GM12878 (cell line): Measurements from ENCODE around the gene MB21D2. TPM values are rescaled to one million over a fixed set of nuclear protein-coding genes. Genes with fewer than 3 reads are reported as not detected.

Experiments used
- ATAC-seq: fragments of 200-7000 bp; cut with Tn5 transposase; 3 replicates; pipeline ENCODE4 v1.9.1; 2020; ENCODE audit warnings: mild to moderate bottlenecking, moderate library complexity
- BruUV-seq: library from RNA; stranded (reverse); fragments of 400-500 nt; replicated peaks from 2 replicates; lab custom pipeline; 2021; lab: Mats Ljungman, UMichigan
- CTCF ChIA-PET: fragments of 300-600 bp; sonication (Branson Sonifier 250); formaldehyde crosslinking; extraction: SDS; loops from one replicate; lab custom pipeline; 2021; ENCODE audit warnings: inconsistent platforms; lab: Yijun Ruan, JAX
- POLR2A ChIA-PET: fragments of 350-600 bp; formaldehyde crosslinking; extraction: SDS; loops from one replicate; lab custom pipeline; 2021; ENCODE audit warnings: inconsistent platforms; lab: Charles Lee
- RAD21 ChIA-PET: fragments of 300-600 bp; sonication (Branson Sonifier 250); formaldehyde crosslinking; loops from one replicate; lab custom pipeline; 2023; ENCODE audit warnings: antibody characterized with exemption; ENCODE audit not compliant: unreplicated experiment; lab: Charles Lee
- SMC1A ChIA-PET: fragments of 300-600 bp; sonication (Branson Sonifier 250); formaldehyde crosslinking; loops from one replicate; lab custom pipeline; 2023; ENCODE audit not compliant: unreplicated experiment, uncharacterized antibody; lab: Charles Lee
- DNase-seq: peaks from one replicate; pipeline ENCODE4 v3.0.0-alpha.2; 2011; ENCODE audit warnings: low read depth, low spot score
- FAIRE-seq: peaks from 3 replicates; lab custom pipeline; 2011; peaks lifted over from hg19 to GRCh38; lab: Jason Lieb, UNC
- H2AFZ ChIP-seq: 2 replicates; pipeline ENCODE4 v1.6.0; 2011; ENCODE audit warnings: low read depth, low read length, control low read depth; ENCODE audit not compliant: control insufficient read depth
- H3K27ac ChIP-seq: 2 replicates; pipeline ENCODE4 v1.5.1; 2011; ENCODE audit warnings: control low read depth; ENCODE audit not compliant: control insufficient read depth, insufficient read depth
- H3K27me3 ChIP-seq, 2 experiments: replicated peaks in 1 of 2; 2 replicates each; pipeline versions ENCODE4 v1.6.0 to v1.6.1; 2011; ENCODE audit warnings: low read length in 1 of 2; ENCODE audit not compliant: control insufficient read depth in 2 of 2, insufficient read depth in 2 of 2
- H3K36me3 ChIP-seq, 2 experiments: 2 replicates each; pipeline ENCODE4 v1.5.1; 2011; ENCODE audit warnings: low read length in 1 of 2; ENCODE audit not compliant: control insufficient read depth in 2 of 2, insufficient read depth in 2 of 2
- H3K4me1 ChIP-seq: 2 replicates; pipeline ENCODE4 v1.6.1; 2011; ENCODE audit warnings: mild to moderate bottlenecking, low read length, moderate library complexity, mixed read lengths; ENCODE audit not compliant: control insufficient read depth, insufficient read depth
- H3K4me2 ChIP-seq: 2 replicates; pipeline ENCODE4 v1.6.0; 2011; ENCODE audit warnings: control low read depth; ENCODE audit not compliant: control insufficient read depth, insufficient read depth
- H3K4me3 ChIP-seq: fragments of 200-600 bp; sonication (generic); 2 replicates; pipeline ENCODE4 v1.5.1; 2016
- H3K79me2 ChIP-seq: 2 replicates; pipeline ENCODE4 v1.6.0; 2011; ENCODE audit warnings: low read length; ENCODE audit not compliant: control insufficient read depth, insufficient read depth
- H3K9ac ChIP-seq: 2 replicates; pipeline ENCODE4 v1.8.0; 2011; ENCODE audit warnings: low read length, control low read depth, mixed read lengths; ENCODE audit not compliant: control insufficient read depth, insufficient read depth
- H3K9me3 ChIP-seq: replicated peaks from 3 replicates; pipeline ENCODE4 v1.5.1; 2011; ENCODE audit warnings: mild to moderate bottlenecking, low read length; ENCODE audit not compliant: control insufficient read depth, insufficient read depth
- H4K20me1 ChIP-seq: 2 replicates; pipeline ENCODE4 v1.6.0; 2011; ENCODE audit not compliant: control insufficient read depth, insufficient read depth
- ATF2 ChIP-seq: IDR thresholded peaks from 2 replicates; pipeline ENCODE4 v1.6.1; 2012; ENCODE audit warnings: low read length, inconsistent platforms
- KDM1A ChIP-seq: fragments of 200-600 bp; sonication (generic); IDR thresholded peaks from 2 replicates; pipeline ENCODE4 v1.6.1; 2016; ENCODE audit warnings: borderline replicate concordance
- NFXL1 ChIP-seq: fragments of 450-650 bp; IDR thresholded peaks from 2 replicates; pipeline ENCODE4 v1.6.1; 2017; ENCODE audit warnings: antibody characterized with exemption, mild to moderate bottlenecking, borderline replicate concordance
- NKRF ChIP-seq: fragments of 450-650 bp; conservative IDR thresholded peaks from 2 replicates; pipeline ENCODE4 v1.6.1; 2017; ENCODE audit warnings: mild to moderate bottlenecking, moderate library complexity
- PAX8 ChIP-seq: fragments of 450-650 bp; IDR thresholded peaks from 2 replicates; pipeline ENCODE4 v1.6.1; 2017; ENCODE audit warnings: mild to moderate bottlenecking, moderate library complexity
- RB1 ChIP-seq: fragments of 450-650 bp; formaldehyde crosslinking; IDR thresholded peaks from 2 replicates; pipeline ENCODE4 v1.6.1; 2017; ENCODE audit warnings: mild to moderate bottlenecking, borderline replicate concordance
- SIN3A ChIP-seq: IDR thresholded peaks from 2 replicates; pipeline ENCODE4 v1.6.1; 2012; ENCODE audit warnings: low read depth, low read length, improper control_type of control experiment
- SRF ChIP-seq, 2 experiments: IDR thresholded peaks; 2 replicates each; pipeline ENCODE4 v1.6.1; 2011; ENCODE audit warnings: low read depth in 2 of 2, low read length in 2 of 2, mild to moderate bottlenecking in 1 of 2, moderate library complexity in 1 of 2
- TARDBP ChIP-seq: IDR thresholded peaks from 2 replicates; pipeline ENCODE4 v1.6.1; 2016; ENCODE audit warnings: borderline replicate concordance
- TBL1XR1 ChIP-seq: IDR thresholded peaks from 2 replicates; pipeline ENCODE4 v1.6.1; 2012; ENCODE audit warnings: low read depth, low read length, improper control_type of control experiment
- ZNF687 ChIP-seq: fragments of 450-650 bp; IDR thresholded peaks from 2 replicates; pipeline ENCODE4 v1.6.1; 2017; ENCODE audit warnings: mild to moderate bottlenecking, moderate library complexity
- ZSCAN29 ChIP-seq: fragments of 450-650 bp; IDR thresholded peaks from 2 replicates; pipeline ENCODE4 v1.6.1; 2017; ENCODE audit warnings: mild to moderate bottlenecking, moderate library complexity
- WGBS: methylation state at CpG from one replicate; pipeline ENCODE4 v1.1.6; 2016; ENCODE audit warnings: low lambda C conversion rate; ENCODE audit not compliant: insufficient replicate concordance, insufficient coverage; ENCODE audit errors: missing lambda C conversion rate; 5-methylcytosine and 5-hydroxymethylcytosine counted together
- in situ Hi-C: fragments of 300-500 bp; cut with MboI; formaldehyde crosslinking; loops from 9 replicates; pipeline ENCODE4 v1.14.3; 2018; ENCODE audit warnings: mixed read lengths
- intact Hi-C: fragments of 100-400 bp; cut with micrococcal nuclease; formaldehyde crosslinking; loops from one replicate; pipeline ENCODE4 v1.14.2; 2022; ENCODE audit not compliant: unreplicated experiment
- polyA plus RNA-seq, 11 experiments: library from polyadenylated mRNA; depleted of rRNA in 4 of 11; unstranded in 6 of 11; stranded (reverse) in 5 of 11; fragments of >200 nt; fragmentation: Nextera tagmentation in 4 of 11; fragmentation: Illumina TruSeq in 1 of 11; extraction: Ambion mirVana in 4 of 11; extraction: Trizol in 1 of 11; gene quantifications; 1 replicate in 1 of 11; 2 replicates in 10 of 11; pipeline versions ENCODE4 v1.2.1 to v1.2.3, GENCODE V29; 2011 to 2016; ENCODE audit warnings: inconsistent platforms in 2 of 11, missing spikeins in 2 of 11, low read depth in 1 of 11
- total RNA-seq, 4 experiments: library from RNA; depleted of rRNA in 3 of 4; stranded (reverse); fragments of >200 nt in 3 of 4; fragmentation: Illumina TruSeq in 1 of 4; extraction: Trizol in 1 of 4; gene quantifications; 2 replicates each; pipeline versions ENCODE4 v1.2.1 to v1.2.3, GENCODE V29; 2013 to 2021
- TF ChIP-seq, protein P1 (sequence below): IDR thresholded peaks from 2 replicates; pipeline ENCODE4 v1.6.1; 2011; ENCODE audit warnings: borderline replicate concordance, low read depth, mild to moderate bottlenecking, moderate library complexity, low read length; ENCODE audit not compliant: insufficient read depth, poor library complexity, severe bottlenecking
- TF ChIP-seq, protein P2 (sequence below): fragments of 450-650 bp; IDR thresholded peaks from 2 replicates; pipeline ENCODE4 v1.6.1; 2017; ENCODE audit warnings: low read depth, mild to moderate bottlenecking, moderate library complexity

MB21D2 gene
- total and polyA plus RNA-seq, 10 of the 15 experiments (the other 5 are each of a cell fraction or from before 2014, with no cell fraction given) = 7.9 to 21.2 (median 15.3) TPM

- no peaks in the 10 kb centered on the region; the same call in 2 of the 3 replicates for H3K9me3 ChIP-seq
- no peak overlapping the region for H3K4me2 ChIP-seq
- no peaks in the 10 kb centered on the region for H4K20me1 ChIP-seq
- 88% methylated on average over 6 of the region's 6 CpGs for WGBS
- no peak for ATAC-seq
- H3K4me1 ChIP-seq = no peaks in the 10 kb centered on the region
- no peak overlapping the region for H3K4me3 ChIP-seq
- no peak overlapping the region for H3K9ac ChIP-seq
- ChIA-PET CTCF (interaction anchor here (0.7 to 13.7 kb wide), 5 partner anchors 10 to 338 kb away, joined by 3 to 401 read pairs (median 5); no protein-coding TSS in a partner anchor), RAD21 (interaction anchor here (1.5 kb wide), 1 partner anchor 234 kb away, joined by 3 read pairs; no protein-coding TSS in a partner anchor), SMC1A (interaction anchor here (0.7 to 8.3 kb wide), 7 partner anchors 10 to 235 kb away, joined by 3 to 96 read pairs (median 3); no protein-coding TSS in a partner anchor), POLR2A (no interaction called here)
- in situ Hi-C loops (no loop called here), intact Hi-C loops (loop anchor here (5.0 kb wide), 1 partner anchor 642 kb away; no protein-coding TSS in a partner anchor)
- no peak for FAIRE-seq
- no peak for DNase-seq
- H3K27ac ChIP-seq = no peak overlapping the region
- no TSS peak for BruUV-seq
- H3K36me3 ChIP-seq = no peaks in the 10 kb centered on the region
- no peaks in the 10 kb centered on the region for H3K27me3 ChIP-seq
- no peaks in the 10 kb centered on the region; the same call in 1 of the 2 replicates for H3K79me2 ChIP-seq
- H2AFZ ChIP-seq = no peak overlapping the region
- TF ChIP-seq TBL1XR1 = no peak
- no peak for TF ChIP-seq NKRF
- TF ChIP-seq SIN3A = no peak
- no peak for TF ChIP-seq KDM1A
- no peak for TF ChIP-seq ZNF687
- TF ChIP-seq NFXL1 = no peak
- no peak for TF ChIP-seq ZSCAN29
- no peak for TF ChIP-seq TARDBP
- TF ChIP-seq, protein P1, sequence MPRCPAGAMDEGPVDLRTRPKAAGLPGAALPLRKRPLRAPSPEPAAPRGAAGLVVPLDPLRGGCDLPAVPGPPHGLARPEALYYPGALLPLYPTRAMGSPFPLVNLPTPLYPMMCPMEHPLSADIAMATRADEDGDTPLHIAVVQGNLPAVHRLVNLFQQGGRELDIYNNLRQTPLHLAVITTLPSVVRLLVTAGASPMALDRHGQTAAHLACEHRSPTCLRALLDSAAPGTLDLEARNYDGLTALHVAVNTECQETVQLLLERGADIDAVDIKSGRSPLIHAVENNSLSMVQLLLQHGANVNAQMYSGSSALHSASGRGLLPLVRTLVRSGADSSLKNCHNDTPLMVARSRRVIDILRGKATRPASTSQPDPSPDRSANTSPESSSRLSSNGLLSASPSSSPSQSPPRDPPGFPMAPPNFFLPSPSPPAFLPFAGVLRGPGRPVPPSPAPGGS = no peak
- no peak for TF ChIP-seq SRF (IDR thresholded peaks at IDR 0.05; ENCODE audit: low read depth in 2 of 2, low read length in 2 of 2)
- no peak for TF ChIP-seq PAX8
- no peak for TF ChIP-seq RB1
- TF ChIP-seq, protein P2, sequence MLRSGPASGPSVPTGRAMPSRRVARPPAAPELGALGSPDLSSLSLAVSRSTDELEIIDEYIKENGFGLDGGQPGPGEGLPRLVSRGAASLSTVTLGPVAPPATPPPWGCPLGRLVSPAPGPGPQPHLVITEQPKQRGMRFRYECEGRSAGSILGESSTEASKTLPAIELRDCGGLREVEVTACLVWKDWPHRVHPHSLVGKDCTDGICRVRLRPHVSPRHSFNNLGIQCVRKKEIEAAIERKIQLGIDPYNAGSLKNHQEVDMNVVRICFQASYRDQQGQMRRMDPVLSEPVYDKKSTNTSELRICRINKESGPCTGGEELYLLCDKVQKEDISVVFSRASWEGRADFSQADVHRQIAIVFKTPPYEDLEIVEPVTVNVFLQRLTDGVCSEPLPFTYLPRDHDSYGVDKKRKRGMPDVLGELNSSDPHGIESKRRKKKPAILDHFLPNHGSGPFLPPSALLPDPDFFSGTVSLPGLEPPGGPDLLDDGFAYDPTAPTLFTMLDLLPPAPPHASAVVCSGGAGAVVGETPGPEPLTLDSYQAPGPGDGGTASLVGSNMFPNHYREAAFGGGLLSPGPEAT = no peak
- no peak for TF ChIP-seq ATF2
These were observed 111.9 kb downstream of the MB21D2 start for GRCh38 chr3:192805711-192806110.
